H9 (cell line): ENCODE results near the gene ANTXRL. TPM values are rescaled to one million over a fixed set of nuclear protein-coding genes. Genes with fewer than 3 reads are reported as not detected.

Experiments
- DNase-seq: peaks from one replicate; pipeline ENCODE4 v3.0.0-alpha.2; 2017
- H2AFZ ChIP-seq: one replicate; pipeline ENCODE4 v1.6.1; 2013; ENCODE audit warnings: mild to moderate bottlenecking, low read length, control low read depth, moderate library complexity
- H2AK5ac ChIP-seq: 2 replicates; pipeline ENCODE4 v1.6.1; 2013; ENCODE audit warnings: low read length, control low read depth, mixed read lengths; ENCODE audit not compliant: insufficient read length
- H2BK120ac ChIP-seq: one replicate; pipeline ENCODE4 v1.6.1; 2013; ENCODE audit warnings: low read depth, mild to moderate bottlenecking, low read length, control low read depth, inconsistent platforms; ENCODE audit not compliant: poor library complexity, severe bottlenecking
- H2BK12ac ChIP-seq: 2 replicates; pipeline ENCODE4 v1.6.1; 2013; ENCODE audit warnings: low read length, control low read depth, mixed read lengths, low read depth; ENCODE audit not compliant: insufficient read length
- H2BK15ac ChIP-seq: 2 replicates; pipeline ENCODE4 v1.6.1; 2013; ENCODE audit warnings: low read depth, low read length, control low read depth
- H2BK20ac ChIP-seq: one replicate; pipeline ENCODE4 v1.6.1; 2013; ENCODE audit warnings: low read depth, mild to moderate bottlenecking, low read length, control low read depth, inconsistent platforms; ENCODE audit not compliant: poor library complexity, severe bottlenecking
- H2BK5ac ChIP-seq: 2 replicates; pipeline ENCODE4 v1.6.1; 2013; ENCODE audit warnings: low read length, control low read depth, mixed read lengths; ENCODE audit not compliant: insufficient read length
- H3K14ac ChIP-seq: 2 replicates; pipeline ENCODE4 v1.6.1; 2013; ENCODE audit warnings: low read length, control low read depth; ENCODE audit not compliant: insufficient read depth
- H3K18ac ChIP-seq: 2 replicates; pipeline ENCODE4 v1.6.1; 2013; ENCODE audit warnings: low read depth, mild to moderate bottlenecking, mixed read lengths, low read length, control low read depth; ENCODE audit not compliant: insufficient read length
- H3K23ac ChIP-seq: 2 replicates; pipeline ENCODE4 v1.6.1; 2013; ENCODE audit warnings: low read length, control low read depth, mixed read lengths, low read depth; ENCODE audit not compliant: insufficient read length
- H3K23me2 ChIP-seq: 2 replicates; pipeline ENCODE4 v1.6.1; 2013; ENCODE audit warnings: low read depth, mild to moderate bottlenecking, mixed read lengths, low read length, control low read depth; ENCODE audit not compliant: insufficient read length, poor library complexity, severe bottlenecking
- H3K27ac ChIP-seq: 2 replicates; pipeline ENCODE4 v1.5.1; 2013; ENCODE audit warnings: low read length, control low read depth, mixed read lengths, low read depth; ENCODE audit not compliant: insufficient read length
- H3K27me3 ChIP-seq: 2 replicates; pipeline ENCODE4 v1.6.1; 2013; ENCODE audit warnings: low read length, control low read depth, inconsistent platforms; ENCODE audit not compliant: insufficient read depth
- H3K4ac ChIP-seq: 2 replicates; pipeline ENCODE4 v1.6.1; 2013; ENCODE audit warnings: low read depth, mild to moderate bottlenecking, control low read depth, inconsistent platforms, low read length, moderate library complexity
- H3K4me1 ChIP-seq: 2 replicates; pipeline ENCODE4 v1.6.1; 2013; ENCODE audit warnings: low read length, control low read depth, inconsistent platforms; ENCODE audit not compliant: insufficient read depth
- H3K4me2 ChIP-seq: 2 replicates; pipeline ENCODE4 v1.6.1; 2013; ENCODE audit warnings: low read length, control low read depth, mixed read lengths; ENCODE audit not compliant: insufficient read length, insufficient read depth
- H3K56ac ChIP-seq: 2 replicates; pipeline ENCODE4 v1.6.1; 2013; ENCODE audit warnings: low read depth, mild to moderate bottlenecking, mixed read lengths, low read length, control low read depth; ENCODE audit not compliant: insufficient read length
- H3K79me1 ChIP-seq: 2 replicates; pipeline ENCODE4 v1.6.1; 2013; ENCODE audit warnings: low read depth, mild to moderate bottlenecking, moderate library complexity, low read length, control low read depth, inconsistent platforms; ENCODE audit not compliant: insufficient read depth, poor library complexity, severe bottlenecking
- H3K79me2 ChIP-seq: 2 replicates; pipeline ENCODE4 v1.6.1; 2013; ENCODE audit warnings: low read length, control low read depth, inconsistent platforms; ENCODE audit not compliant: insufficient read depth
- H3K9ac ChIP-seq: 2 replicates; pipeline ENCODE4 v1.6.1; 2013; ENCODE audit warnings: low read length, control low read depth, mixed read lengths; ENCODE audit not compliant: insufficient read length; ENCODE audit errors: extremely low read depth
- H3K9me3 ChIP-seq: one replicate; pipeline ENCODE4 v1.6.1; 2013; ENCODE audit warnings: low read depth, low read length, inconsistent platforms; ENCODE audit not compliant: control insufficient read depth
- H3T11ph ChIP-seq: one replicate; pipeline ENCODE4 v1.6.1; 2013; ENCODE audit warnings: mild to moderate bottlenecking, low read length, control low read depth, inconsistent platforms
- H4K20me1 ChIP-seq: one replicate; pipeline ENCODE4 v1.6.1; 2013; ENCODE audit not compliant: control insufficient read depth, insufficient read length, insufficient read depth
- H4K5ac ChIP-seq: 2 replicates; pipeline ENCODE4 v1.6.1; 2013; ENCODE audit warnings: low read depth, mild to moderate bottlenecking, mixed read lengths, low read length, control low read depth; ENCODE audit not compliant: insufficient read length
- H4K8ac ChIP-seq: replicated peaks from 2 replicates; pipeline ENCODE4 v1.6.1; 2013; ENCODE audit warnings: low read length, control low read depth, mixed read lengths, low read depth; ENCODE audit not compliant: insufficient read length
- H4K91ac ChIP-seq: 2 replicates; pipeline ENCODE4 v1.6.1; 2013; ENCODE audit warnings: low read depth, mild to moderate bottlenecking, moderate library complexity, mixed read lengths, low read length, control low read depth; ENCODE audit not compliant: insufficient read length
- H3K27ac Mint-ChIP-seq, 3 experiments: 2 replicates in 2 of 3; 3 replicates in 1 of 3; pipeline ENCODE4 v1.8.0; 2020 to 2021; ENCODE audit warnings: mixed read lengths in 3 of 3, mild to moderate bottlenecking in 1 of 3, moderate library complexity in 1 of 3
- H3K27me3 Mint-ChIP-seq: 2 replicates; pipeline ENCODE4 v1.8.0; 2021; ENCODE audit warnings: low read depth, mild to moderate bottlenecking, moderate library complexity, mixed read lengths
- H3K36me3 Mint-ChIP-seq, 3 experiments: 2 replicates in 2 of 3; 3 replicates in 1 of 3; pipeline ENCODE4 v1.8.0; 2020 to 2021; ENCODE audit warnings: low read depth in 3 of 3, mixed read lengths in 3 of 3; ENCODE audit not compliant: insufficient read depth in 1 of 3
- H3K4me1 Mint-ChIP-seq, 2 experiments: 2 replicates each; pipeline ENCODE4 v1.8.0; 2020; ENCODE audit warnings: mixed read lengths in 2 of 2
- H3K4me3 Mint-ChIP-seq, 2 experiments: 2 replicates in 1 of 2; 3 replicates in 1 of 2; pipeline ENCODE4 v1.8.0; 2020 to 2021; ENCODE audit warnings: mild to moderate bottlenecking in 2 of 2, mixed read lengths in 2 of 2, moderate library complexity in 1 of 2
- H3K9me3 Mint-ChIP-seq, 2 experiments: 2 replicates in 1 of 2; 3 replicates in 1 of 2; pipeline ENCODE4 v1.8.0; 2020; ENCODE audit warnings: mild to moderate bottlenecking in 2 of 2, mixed read lengths in 2 of 2, moderate library complexity in 1 of 2
- WGBS: extraction: QIAGEN DNeasy Blood & Tissue Kit; methylation state at CpG from one replicate; pipeline ENCODE4 v1.1.7; 2013; ENCODE audit warnings: missing lambda C conversion rate, low lambda C conversion rate, mixed read lengths; ENCODE audit not compliant: insufficient read length; ENCODE audit errors: extremely low coverage; 5-methylcytosine and 5-hydroxymethylcytosine counted together
- total RNA-seq: library from RNA; stranded (reverse); gene quantifications from 2 replicates; pipeline ENCODE4 v1.2.1, GENCODE V29; 2021
- TF ChIP-seq, protein P1 (sequence below): fragments of 200-600 bp; sonication (generic); conservative IDR thresholded peaks from 3 replicates; pipeline ENCODE4 v1.8.0; 2021; ENCODE audit warnings: antibody characterized with exemption, mild to moderate bottlenecking

Gene ANTXRL
- total RNA-seq, 1 experiment from 2014 or later: not detected

- no peaks in the 10 kb centered on the region for H3K79me2 ChIP-seq
- no peak overlapping the region for H4K8ac ChIP-seq
- no peak overlapping the region for H2BK5ac ChIP-seq
- no peak overlapping the region for H2BK15ac ChIP-seq
- H3K9me3 ChIP-seq: no peaks in the 10 kb centered on the region
- H2BK20ac ChIP-seq: no peak overlapping the region
- no peak overlapping the region for H2BK12ac ChIP-seq
- no peak overlapping the region for H3K14ac ChIP-seq
- DNase-seq: peak; percentile 25
- no peaks in the 10 kb centered on the region for H3K79me1 ChIP-seq
- H4K91ac ChIP-seq: no peak overlapping the region
- no peaks in the 10 kb centered on the region for H3K36me3 Mint-ChIP-seq
- TF ChIP-seq, protein P1, sequence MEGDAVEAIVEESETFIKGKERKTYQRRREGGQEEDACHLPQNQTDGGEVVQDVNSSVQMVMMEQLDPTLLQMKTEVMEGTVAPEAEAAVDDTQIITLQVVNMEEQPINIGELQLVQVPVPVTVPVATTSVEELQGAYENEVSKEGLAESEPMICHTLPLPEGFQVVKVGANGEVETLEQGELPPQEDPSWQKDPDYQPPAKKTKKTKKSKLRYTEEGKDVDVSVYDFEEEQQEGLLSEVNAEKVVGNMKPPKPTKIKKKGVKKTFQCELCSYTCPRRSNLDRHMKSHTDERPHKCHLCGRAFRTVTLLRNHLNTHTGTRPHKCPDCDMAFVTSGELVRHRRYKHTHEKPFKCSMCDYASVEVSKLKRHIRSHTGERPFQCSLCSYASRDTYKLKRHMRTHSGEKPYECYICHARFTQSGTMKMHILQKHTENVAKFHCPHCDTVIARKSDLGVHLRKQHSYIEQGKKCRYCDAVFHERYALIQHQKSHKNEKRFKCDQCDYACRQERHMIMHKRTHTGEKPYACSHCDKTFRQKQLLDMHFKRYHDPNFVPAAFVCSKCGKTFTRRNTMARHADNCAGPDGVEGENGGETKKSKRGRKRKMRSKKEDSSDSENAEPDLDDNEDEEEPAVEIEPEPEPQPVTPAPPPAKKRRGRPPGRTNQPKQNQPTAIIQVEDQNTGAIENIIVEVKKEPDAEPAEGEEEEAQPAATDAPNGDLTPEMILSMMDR: no peak
- H2AK5ac ChIP-seq: no peak overlapping the region
- H3K27me3 ChIP-seq: no peaks in the 10 kb centered on the region
- H3K23me2 ChIP-seq: no peaks in the 10 kb centered on the region
- H4K5ac ChIP-seq: no peak overlapping the region
- no CpG with 5 or more reads among the region's 16 CpGs for WGBS
- no peak overlapping the region for H3K9ac ChIP-seq
- H3K27me3 Mint-ChIP-seq: peaks cover 4% of the 10 kb centered on the region
- H3K4me1 Mint-ChIP-seq: peaks cover 7 to 10% of the 10 kb centered on the region in 2 experiments
- H3K4me1 ChIP-seq: no peaks in the 10 kb centered on the region
- no peak overlapping the region for H3K4me3 Mint-ChIP-seq
- H4K20me1 ChIP-seq: no peaks in the 10 kb centered on the region
- no peak overlapping the region for H3K4ac ChIP-seq
- no peak overlapping the region for H3T11ph ChIP-seq
- no peak overlapping the region for H3K23ac ChIP-seq
- no peak overlapping the region for H2AFZ ChIP-seq
- no peaks in the 10 kb centered on the region; a peak in 1 of 5 replicates for H3K9me3 Mint-ChIP-seq
- peak overlapping the region in 1 of 3 experiments; percentile 46; a peak in 1 of 7 replicates for H3K27ac Mint-ChIP-seq
- no peak overlapping the region for H3K18ac ChIP-seq
- H3K4me2 ChIP-seq: no peak overlapping the region
- H3K27ac ChIP-seq: no peak overlapping the region
- H3K56ac ChIP-seq: no peak overlapping the region
- H2BK120ac ChIP-seq: no peak overlapping the region
Observed at GRCh38 chr10:46297406-46298204, 10.8 kb downstream of the ANTXRL start.
